SK-N-SH (cell line): ENCODE measurements around the gene PROSER3. TPM values are rescaled to one million over a fixed set of nuclear protein-coding genes. Genes with fewer than 3 reads are reported as not detected.

Experiments used
- CTCF ChIA-PET: fragments of 300-600, 350-600 bp; formaldehyde crosslinking; extraction: SDS; loops from one replicate; lab custom pipeline; 2021; lab: Yijun Ruan, JAX
- POLR2A ChIA-PET: fragments of 350-600 bp; sonication (Branson Sonifier 250); formaldehyde crosslinking; extraction: SDS; loops from one replicate; lab custom pipeline; 2020; ENCODE audit warnings: antibody characterized with exemption, inconsistent platforms; lab: Yijun Ruan, JAX
- DNase-seq: peaks from one replicate; pipeline ENCODE4 v3.0.0; 2012
- H2AFZ ChIP-seq: fragments of 200-600 bp; sonication (generic); 2 replicates; pipeline ENCODE4 v1.8.1; 2016; ENCODE audit warnings: antibody characterized with exemption, mild to moderate bottlenecking, low read depth
- H3F3A ChIP-seq: fragments of 200-600 bp; sonication (generic); replicated peaks from 2 replicates; pipeline ENCODE3; 2016; ENCODE audit warnings: antibody characterized with exemption, mild to moderate bottlenecking; ENCODE audit not compliant: insufficient read depth
- H3K27ac ChIP-seq, 2 experiments: fragments of 200-500 bp in 1 of 2; fragments of 200-600 bp in 1 of 2; sonication (Bioruptor generic) in 1 of 2; sonication (generic), shearing (Covaris generic) in 1 of 2; 2 replicates each; pipeline versions ENCODE4 v1.5.1 to v1.6.1; 2014 to 2016; ENCODE audit warnings: low read depth in 2 of 2, inconsistent platforms in 1 of 2, low read length in 1 of 2, mild to moderate bottlenecking in 1 of 2, mixed read lengths in 1 of 2
- H3K27me3 ChIP-seq: fragments of 200-600 bp; sonication (generic), shearing (Covaris generic); 2 replicates; pipeline ENCODE4 v1.6.1; 2016; ENCODE audit warnings: mixed run types; ENCODE audit not compliant: insufficient read depth
- H3K36me3 ChIP-seq, 2 experiments: fragments of 200-500 bp in 1 of 2; fragments of 200-600 bp in 1 of 2; sonication (Bioruptor generic) in 1 of 2; sonication (generic) in 1 of 2; replicated peaks in 1 of 2; 2 replicates each; pipeline versions ENCODE3 to v1.5.1; 2014 to 2016; ENCODE audit warnings: low read length in 1 of 2, mild to moderate bottlenecking in 1 of 2; ENCODE audit not compliant: insufficient read depth in 2 of 2, control insufficient read depth in 1 of 2
- H3K4me1 ChIP-seq, 2 experiments: fragments of 200-500 bp in 1 of 2; fragments of 200-600 bp in 1 of 2; sonication (Bioruptor generic) in 1 of 2; sonication (generic), shearing (Covaris generic) in 1 of 2; 2 replicates each; pipeline versions ENCODE4 v1.5.1 to v1.6.1; 2014 to 2016; ENCODE audit warnings: low read depth in 1 of 2, low read length in 1 of 2, mixed run types in 1 of 2; ENCODE audit not compliant: insufficient read depth in 2 of 2, control insufficient read depth in 1 of 2
- H3K4me2 ChIP-seq: fragments of 200-600 bp; sonication (generic), shearing (Covaris generic); 2 replicates; pipeline ENCODE4 v1.6.1; 2017; ENCODE audit warnings: mixed run types
- H3K4me3 ChIP-seq, 2 experiments: fragments of 200-500 bp in 1 of 2; fragments of 200-600 bp in 1 of 2; sonication (Bioruptor generic) in 1 of 2; sonication (generic), shearing (Covaris generic) in 1 of 2; 2 replicates each; pipeline versions ENCODE4 v1.5.1 to v1.8.1; 2014 to 2016; ENCODE audit warnings: low read depth in 2 of 2, inconsistent platforms in 1 of 2, low read length in 1 of 2, mild to moderate bottlenecking in 1 of 2, mixed read lengths in 1 of 2, moderate library complexity in 1 of 2
- H3K79me2 ChIP-seq: fragments of 200-600 bp; sonication (generic); 2 replicates; pipeline ENCODE4 v1.8.1; 2017; ENCODE audit warnings: mild to moderate bottlenecking; ENCODE audit not compliant: insufficient read depth
- H3K9ac ChIP-seq: fragments of 200-600 bp; sonication (generic); 2 replicates; pipeline ENCODE4 v1.6.1; 2017; ENCODE audit warnings: mixed run types
- H3K9me2 ChIP-seq: fragments of 200-600 bp; sonication (generic); 2 replicates; pipeline ENCODE4 v1.6.1; 2017; ENCODE audit warnings: mixed run types
- H3K9me3 ChIP-seq: fragments of 200-600 bp; sonication (generic); 2 replicates; pipeline ENCODE4 v1.6.1; 2017; ENCODE audit warnings: mixed run types, mild to moderate bottlenecking, moderate library complexity
- H4K20me1 ChIP-seq: fragments of 200-600 bp; sonication (generic); 2 replicates; pipeline ENCODE4 v1.6.1; 2017; ENCODE audit warnings: mild to moderate bottlenecking, mixed run types; ENCODE audit not compliant: insufficient read depth
- CTCF ChIP-seq: fragments of 200-600 bp; sonication (generic); IDR thresholded peaks from 2 replicates; pipeline ENCODE4 v1.6.1; 2017; ENCODE audit warnings: antibody characterized with exemption, mild to moderate bottlenecking, moderate library complexity
- EZH2phosphoT487 ChIP-seq: fragments of 200-600 bp; sonication (generic); IDR thresholded peaks from 2 replicates; pipeline ENCODE4 v1.6.1; 2017; ENCODE audit warnings: low read depth, mixed run types, mild to moderate bottlenecking, antibody characterized with exemption, moderate library complexity, borderline replicate concordance
- FOSL2 ChIP-seq: IDR thresholded peaks from 2 replicates; pipeline ENCODE4 v1.4.0; 2012; ENCODE audit warnings: low read depth, mild to moderate bottlenecking, moderate library complexity, borderline replicate concordance
- MXI1 ChIP-seq: IDR thresholded peaks from 2 replicates; pipeline ENCODE4 v1.6.1; 2012; ENCODE audit warnings: mild to moderate bottlenecking, low read depth, low read length, improper control_type of control experiment
- REST ChIP-seq: IDR thresholded peaks from 2 replicates; pipeline ENCODE4 v1.6.1; 2012; ENCODE audit warnings: mild to moderate bottlenecking, low read depth, low read length, moderate library complexity
- TAF1 ChIP-seq: IDR thresholded peaks from 2 replicates; pipeline ENCODE4 v1.6.1; 2012; ENCODE audit warnings: low read depth, mild to moderate bottlenecking, low read length, moderate library complexity, borderline replicate concordance
- YY1 ChIP-seq: IDR thresholded peaks from 2 replicates; pipeline ENCODE4 v1.4.0; 2012; ENCODE audit warnings: low read depth, mild to moderate bottlenecking
- WGBS: methylation state at CpG from one replicate; pipeline ENCODE4 v1.1.6; 2017; ENCODE audit warnings: low lambda C conversion rate; 5-methylcytosine and 5-hydroxymethylcytosine counted together
- polyA plus RNA-seq, 3 experiments: library from polyadenylated mRNA; depleted of rRNA; stranded (reverse); fragments of >200 nt; gene quantifications; 2 replicates each; pipeline ENCODE4 v1.2.3, GENCODE V29; 2012
- TF ChIP-seq, protein P1 (sequence below): fragments of 150-350 bp; IDR thresholded peaks from 2 replicates; pipeline ENCODE4 v1.6.1; 2016; ENCODE audit warnings: mild to moderate bottlenecking, low read depth, low read length
- TF ChIP-seq, protein P2 (sequence below): IDR thresholded peaks from 2 replicates; pipeline ENCODE4 v1.4.0; 2012; ENCODE audit warnings: low read depth, borderline replicate concordance
- TF ChIP-seq, protein P3 (sequence below): fragments of 150-350 bp; IDR thresholded peaks from 2 replicates; pipeline ENCODE4 v1.6.1; 2017; ENCODE audit warnings: antibody characterized with exemption, low read length, low read depth, borderline replicate concordance

The PROSER3 gene
- polyA plus RNA-seq, 1 of the 3 experiments (the other 2 are of a cell fraction), result 12.5 TPM

DNA sequence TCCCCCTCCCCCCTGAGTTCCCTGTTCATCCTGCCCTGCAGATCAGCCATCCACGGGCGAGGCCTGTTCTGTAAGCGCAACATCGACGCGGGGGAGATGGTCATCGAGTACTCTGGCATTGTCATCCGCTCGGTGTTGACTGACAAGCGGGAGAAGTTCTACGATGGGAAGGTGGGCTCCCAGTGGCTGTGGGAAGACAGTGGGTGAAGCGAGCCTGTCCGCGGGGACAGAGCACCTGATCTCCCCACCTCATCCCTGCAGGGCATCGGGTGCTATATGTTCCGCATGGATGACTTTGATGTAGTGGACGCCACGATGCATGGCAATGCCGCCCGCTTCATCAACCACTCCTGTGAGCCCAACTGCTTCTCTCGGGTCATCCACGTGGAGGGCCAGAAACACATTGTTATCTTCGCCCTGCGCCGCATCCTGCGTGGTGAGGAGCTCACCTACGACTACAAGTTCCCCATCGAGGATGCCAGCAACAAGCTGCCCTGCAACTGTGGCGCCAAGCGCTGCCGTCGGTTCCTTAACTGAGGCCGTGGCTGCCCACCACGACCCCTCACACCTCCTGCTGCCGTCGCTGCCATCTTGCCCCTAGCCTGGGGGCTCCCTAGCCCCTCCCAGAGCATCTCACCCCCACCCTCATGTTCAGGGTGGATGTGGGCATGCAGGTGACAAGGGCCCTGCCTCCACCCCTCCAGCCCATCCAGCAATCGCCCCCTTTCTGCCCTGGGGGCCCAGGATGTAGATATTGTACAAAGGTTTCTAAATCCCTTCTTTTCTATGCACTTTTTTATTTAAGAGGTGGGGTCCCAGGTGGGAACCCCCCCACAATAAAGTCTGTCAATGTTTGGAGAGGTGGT is 19.7 kb upstream of the PROSER3 start:
- Histone ChIP-seq H3K9ac (no peak overlapping the region), H3K4me2 (no peak overlapping the region), H3K27me3 (no peaks in the 10 kb centered on the region), H3K27ac (no peak overlapping the region), H3K4me1 (peaks cover 0 to 10% of the 10 kb centered on the region in 2 experiments; a peak in 1 of 4 replicates), H3K79me2 (no peaks in the 10 kb centered on the region), H3K4me3 (no peak overlapping the region), H4K20me1 (no peaks in the 10 kb centered on the region), H3K36me3 (peaks cover 9 to 45% of the 10 kb centered on the region in 2 experiments), H3K9me2 (no peaks in the 10 kb centered on the region), H3F3A (peaks cover 8% of the 10 kb centered on the region), H3K9me3 (no peaks in the 10 kb centered on the region), H2AFZ (no peak overlapping the region)
- TF ChIP-seq EZH2phosphoT487 (no peak), TAF1 (no peak), MXI1 (no peak), YY1 (no peak), REST (no peak), CTCF (no peak), FOSL2 (no peak)
- TF ChIP-seq, protein P1, sequence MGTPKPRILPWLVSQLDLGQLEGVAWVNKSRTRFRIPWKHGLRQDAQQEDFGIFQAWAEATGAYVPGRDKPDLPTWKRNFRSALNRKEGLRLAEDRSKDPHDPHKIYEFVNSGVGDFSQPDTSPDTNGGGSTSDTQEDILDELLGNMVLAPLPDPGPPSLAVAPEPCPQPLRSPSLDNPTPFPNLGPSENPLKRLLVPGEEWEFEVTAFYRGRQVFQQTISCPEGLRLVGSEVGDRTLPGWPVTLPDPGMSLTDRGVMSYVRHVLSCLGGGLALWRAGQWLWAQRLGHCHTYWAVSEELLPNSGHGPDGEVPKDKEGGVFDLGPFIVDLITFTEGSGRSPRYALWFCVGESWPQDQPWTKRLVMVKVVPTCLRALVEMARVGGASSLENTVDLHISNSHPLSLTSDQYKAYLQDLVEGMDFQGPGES, result no peak
- TF ChIP-seq, protein P2, sequence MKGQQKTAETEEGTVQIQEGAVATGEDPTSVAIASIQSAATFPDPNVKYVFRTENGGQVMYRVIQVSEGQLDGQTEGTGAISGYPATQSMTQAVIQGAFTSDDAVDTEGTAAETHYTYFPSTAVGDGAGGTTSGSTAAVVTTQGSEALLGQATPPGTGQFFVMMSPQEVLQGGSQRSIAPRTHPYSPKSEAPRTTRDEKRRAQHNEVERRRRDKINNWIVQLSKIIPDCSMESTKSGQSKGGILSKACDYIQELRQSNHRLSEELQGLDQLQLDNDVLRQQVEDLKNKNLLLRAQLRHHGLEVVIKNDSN, result no peak
- TF ChIP-seq, protein P3, sequence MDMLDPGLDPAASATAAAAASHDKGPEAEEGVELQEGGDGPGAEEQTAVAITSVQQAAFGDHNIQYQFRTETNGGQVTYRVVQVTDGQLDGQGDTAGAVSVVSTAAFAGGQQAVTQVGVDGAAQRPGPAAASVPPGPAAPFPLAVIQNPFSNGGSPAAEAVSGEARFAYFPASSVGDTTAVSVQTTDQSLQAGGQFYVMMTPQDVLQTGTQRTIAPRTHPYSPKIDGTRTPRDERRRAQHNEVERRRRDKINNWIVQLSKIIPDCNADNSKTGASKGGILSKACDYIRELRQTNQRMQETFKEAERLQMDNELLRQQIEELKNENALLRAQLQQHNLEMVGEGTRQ, result no peak
- ChIA-PET POLR2A (no interaction called here), CTCF (interaction anchor here (1.0 to 1.2 kb wide), 2 partner anchors 20 to 82 kb away, joined by 3 read pairs; no protein-coding TSS in a partner anchor)
- no peak for DNase-seq
- 93% methylated on average over 37 of the region's 37 CpGs for WGBS
